Activated naive CD8-positive, alpha-beta T cell treated with anti-CD3 and anti-CD28 coated beads, Interleukin-2, amount 10 ng/mL, durations not matched to agents 7 days and 5 days (primary cell): Measurements from ENCODE around the gene EDIL3. TPM values are rescaled to one million over a fixed set of nuclear protein-coding genes. Genes with fewer than 3 reads are reported as not detected.

ENCODE experiments used
- ATAC-seq: fragments of 150-1000 bp; cut with Tn5 transposase; one replicate; pipeline ENCODE4 v1.10.0; 2021; ENCODE audit warnings: low read depth, moderate library complexity
- POLR2A ChIA-PET: fragments of 350-600 bp; sonication (Branson Sonifier 250); formaldehyde crosslinking; loops from one replicate; lab custom pipeline; 2021; ENCODE audit warnings: antibody characterized with exemption; lab: Charles Lee
- DNase-seq: peaks from one replicate; pipeline ENCODE4 v3.0.0; 2021
- H3K27ac Mint-ChIP-seq: one replicate; pipeline ENCODE4 v1.8.0; 2022; ENCODE audit warnings: mild to moderate bottlenecking, mixed read lengths
- H3K27me3 Mint-ChIP-seq: one replicate; pipeline ENCODE4 v1.8.0; 2022; ENCODE audit warnings: mild to moderate bottlenecking, moderate library complexity, mixed read lengths
- H3K36me3 Mint-ChIP-seq: one replicate; pipeline ENCODE4 v1.8.0; 2021; ENCODE audit warnings: mild to moderate bottlenecking, mixed read lengths
- H3K4me1 Mint-ChIP-seq: one replicate; pipeline ENCODE4 v1.8.0; 2021; ENCODE audit warnings: mixed read lengths
- H3K4me3 Mint-ChIP-seq: one replicate; pipeline ENCODE4 v1.8.0; 2022; ENCODE audit warnings: mild to moderate bottlenecking, moderate library complexity, mixed read lengths
- H3K9me3 Mint-ChIP-seq: one replicate; pipeline ENCODE4 v1.8.0; 2021; ENCODE audit warnings: mixed read lengths
- total RNA-seq, 2 experiments: library from RNA; stranded (reverse); gene quantifications; one replicate each; pipeline ENCODE4 v1.2.3, GENCODE V29; 2021

EDIL3 gene
- total RNA-seq, 2 experiments from 2014 or later, result not detected

- ATAC-seq (no peak), DNase-seq (no peak)
- no peaks in the 10 kb centered on the region for H3K36me3 Mint-ChIP-seq
- no peaks in the 10 kb centered on the region for H3K4me1 Mint-ChIP-seq
- H3K27ac Mint-ChIP-seq, result no peak overlapping the region
- POLR2A ChIA-PET, result no interaction called here
- H3K4me3 Mint-ChIP-seq, result no peak overlapping the region
- no peaks in the 10 kb centered on the region for H3K27me3 Mint-ChIP-seq
- no peaks in the 10 kb centered on the region for H3K9me3 Mint-ChIP-seq
Measured at GRCh38 chr5:83917261-83917908, 467.3 kb downstream of the EDIL3 start.

DNA sequence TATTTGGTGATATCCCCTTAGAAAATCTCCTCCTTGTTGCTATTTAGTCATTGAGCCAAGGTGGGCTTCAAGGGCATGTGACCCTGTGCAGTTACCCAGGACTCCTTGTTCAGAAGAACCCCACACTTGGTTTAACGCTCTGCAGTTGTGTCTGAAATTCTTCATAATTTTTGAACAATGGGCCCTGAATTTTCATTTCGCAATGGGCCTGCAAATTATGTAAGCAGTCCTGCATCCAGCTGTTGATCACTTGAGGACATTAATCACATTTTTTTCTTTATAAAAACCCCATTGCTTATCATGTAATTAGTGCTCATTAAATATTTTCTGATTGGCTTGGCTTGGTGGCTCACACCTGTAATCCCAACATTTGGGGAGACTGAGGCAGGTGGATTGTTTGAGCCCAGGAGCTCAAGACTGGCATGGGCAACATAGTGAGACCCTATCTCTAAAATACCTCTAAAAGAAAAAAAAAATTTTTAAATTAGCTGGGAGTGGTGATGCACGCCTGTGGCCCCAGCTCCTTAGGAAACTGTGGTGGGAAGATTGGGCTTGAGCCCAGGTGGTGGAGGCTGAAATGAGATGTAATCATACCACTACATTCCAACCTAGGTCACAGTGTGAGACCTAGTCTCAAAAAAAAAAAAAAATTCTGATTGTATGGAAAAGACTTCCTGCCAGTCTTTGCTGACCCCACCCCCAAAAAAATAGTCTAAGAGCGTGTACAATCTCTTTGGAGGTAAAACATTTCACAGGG, 469.8 kb downstream of the EDIL3 start:
- Mint-ChIP-seq H3K27ac (no peak overlapping the region), H3K4me3 (no peak overlapping the region), H3K4me1 (no peaks in the 10 kb centered on the region), H3K36me3 (no peaks in the 10 kb centered on the region), H3K9me3 (no peaks in the 10 kb centered on the region), H3K27me3 (no peaks in the 10 kb centered on the region)
- DNase-seq, result no peak
- no peak for ATAC-seq
- POLR2A ChIA-PET, result no interaction called here

- Mint-ChIP-seq H3K4me1 (no peaks in the 10 kb centered on the region), H3K27me3 (no peaks in the 10 kb centered on the region), H3K27ac (no peak overlapping the region), H3K4me3 (no peak overlapping the region), H3K9me3 (no peaks in the 10 kb centered on the region), H3K36me3 (no peaks in the 10 kb centered on the region)
- ATAC-seq (no peak), DNase-seq (no peak)
- POLR2A ChIA-PET, result no interaction called here
Measured at GRCh38 chr5:83914199-83914598, 470.5 kb downstream of the EDIL3 start.

DNA sequence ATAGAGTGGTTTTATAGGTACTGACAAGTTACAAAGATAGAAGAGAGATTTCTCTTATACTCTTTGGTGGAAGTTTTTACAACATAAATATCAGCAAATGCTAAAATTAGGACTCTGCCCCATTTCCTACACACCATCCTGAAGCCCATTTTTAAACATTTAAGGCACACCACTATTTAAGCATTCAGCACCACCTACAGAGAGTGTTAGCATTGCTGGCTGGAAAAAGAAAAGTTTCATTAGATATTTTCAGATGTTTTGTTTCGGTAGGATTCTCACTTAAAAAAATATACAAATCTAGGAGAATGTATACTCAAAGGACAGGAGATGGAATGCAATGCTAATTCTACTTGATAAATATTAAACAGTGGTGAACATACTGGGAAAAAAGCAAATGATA, 471.1 kb downstream of the EDIL3 start:
- Mint-ChIP-seq H3K4me3 (no peak overlapping the region), H3K4me1 (no peaks in the 10 kb centered on the region), H3K9me3 (no peaks in the 10 kb centered on the region), H3K36me3 (no peaks in the 10 kb centered on the region), H3K27me3 (no peaks in the 10 kb centered on the region), H3K27ac (no peak overlapping the region)
- ATAC-seq (no peak), DNase-seq (no peak)
- POLR2A ChIA-PET, result no interaction called here

DNA sequence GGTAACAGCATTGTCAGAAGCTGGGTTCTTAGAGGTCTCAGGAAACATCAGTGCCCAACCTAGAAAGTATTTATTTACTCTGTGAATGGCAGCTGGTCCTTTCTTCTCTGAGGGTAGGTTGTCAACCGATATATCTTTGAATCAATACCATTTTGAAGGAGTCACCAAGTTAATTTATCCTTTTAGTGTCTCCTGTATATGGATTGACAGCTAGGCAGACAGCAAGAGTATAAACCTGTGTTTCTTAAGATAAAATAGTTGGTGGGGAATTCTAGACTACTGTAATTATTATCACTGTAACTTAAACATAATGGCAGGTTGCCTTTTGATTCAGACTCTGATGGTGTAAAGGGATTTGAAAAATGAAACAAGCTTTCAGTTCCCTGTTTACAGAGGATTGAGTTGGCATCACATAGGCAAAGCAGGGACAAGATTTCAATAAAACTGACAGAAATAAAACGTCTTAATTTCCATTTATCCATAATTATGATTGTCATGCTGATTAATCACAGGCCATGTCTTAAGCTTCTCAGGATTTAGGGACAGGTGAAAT, 473.2 kb downstream of the EDIL3 start:
- no peak for ATAC-seq
- no peak for DNase-seq
- no peak overlapping the region for H3K27ac Mint-ChIP-seq
- no peaks in the 10 kb centered on the region for H3K4me1 Mint-ChIP-seq
- H3K27me3 Mint-ChIP-seq, result no peaks in the 10 kb centered on the region
- H3K9me3 Mint-ChIP-seq, result no peaks in the 10 kb centered on the region
- POLR2A ChIA-PET, result no interaction called here
- no peak overlapping the region for H3K4me3 Mint-ChIP-seq
- no peaks in the 10 kb centered on the region for H3K36me3 Mint-ChIP-seq

GRCh38 chr5:83900306-83900705, 484.4 kb downstream of the EDIL3 start:
- H3K4me3 Mint-ChIP-seq, result no peak overlapping the region
- H3K9me3 Mint-ChIP-seq, result no peaks in the 10 kb centered on the region
- H3K27ac Mint-ChIP-seq, result no peak overlapping the region
- no peaks in the 10 kb centered on the region for H3K27me3 Mint-ChIP-seq
- H3K36me3 Mint-ChIP-seq, result no peaks in the 10 kb centered on the region
- DNase-seq (no peak), ATAC-seq (no peak)
- POLR2A ChIA-PET, result no interaction called here
- no peaks in the 10 kb centered on the region for H3K4me1 Mint-ChIP-seq

GRCh38 chr5:83899326-83899970, 485.2 kb downstream of the EDIL3 start:
- Mint-ChIP-seq H3K4me3 (no peak overlapping the region), H3K9me3 (no peaks in the 10 kb centered on the region), H3K27ac (no peak overlapping the region), H3K27me3 (no peaks in the 10 kb centered on the region), H3K4me1 (no peaks in the 10 kb centered on the region), H3K36me3 (no peaks in the 10 kb centered on the region)
- DNase-seq, result no peak
- ATAC-seq, result no peak
- POLR2A ChIA-PET, result no interaction called here

- POLR2A ChIA-PET, result no interaction called here
- Mint-ChIP-seq H3K27me3 (no peaks in the 10 kb centered on the region), H3K4me3 (no peak overlapping the region), H3K27ac (no peak overlapping the region), H3K36me3 (no peaks in the 10 kb centered on the region), H3K4me1 (no peaks in the 10 kb centered on the region), H3K9me3 (no peaks in the 10 kb centered on the region)
- ATAC-seq (no peak), DNase-seq (no peak)
Measured at GRCh38 chr5:83895860-83896259, 488.8 kb downstream of the EDIL3 start.

DNA sequence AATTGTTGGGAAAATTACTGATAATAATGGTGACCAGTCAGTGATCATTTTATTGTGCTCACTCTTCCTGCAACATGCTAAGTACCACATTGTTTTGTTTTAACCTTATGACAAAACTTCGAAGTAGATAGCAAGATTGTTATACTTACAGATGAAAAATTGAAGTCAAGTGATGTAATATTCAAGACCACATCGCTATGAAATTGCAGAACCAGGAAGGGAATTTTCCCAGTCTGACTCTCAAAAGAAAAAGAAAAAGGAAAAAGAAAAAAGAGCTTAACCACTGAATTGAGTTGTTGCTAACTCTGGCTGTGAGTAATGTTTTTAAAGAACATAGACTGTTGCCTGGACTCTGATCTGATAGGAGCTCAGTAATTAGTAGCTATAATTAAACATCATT, 493.4 kb downstream of the EDIL3 start:
- Mint-ChIP-seq H3K36me3 (no peaks in the 10 kb centered on the region), H3K4me1 (no peaks in the 10 kb centered on the region), H3K27me3 (no peaks in the 10 kb centered on the region), H3K9me3 (no peaks in the 10 kb centered on the region), H3K4me3 (no peak overlapping the region), H3K27ac (no peak overlapping the region)
- no peak for ATAC-seq
- POLR2A ChIA-PET, result no interaction called here
- no peak for DNase-seq
